GM23338 (cell line): ENCODE data around the gene PDE6A. TPM values are rescaled to one million over a fixed set of nuclear protein-coding genes. Genes with fewer than 3 reads are reported as not detected.
A peak's percentile ranks its signal among the peaks of the same experiment; 100 is the strongest.

Experiments
- ATAC-seq: fragments of 200-7000 bp; cut with Tn5 transposase; 3 replicates; pipeline ENCODE4 v1.9.1; 2020
- DNase-seq: peaks from one replicate; pipeline ENCODE4 v3.0.0-alpha.2; 2015; ENCODE audit warnings: low spot score
- H2AFZ ChIP-seq: fragments of 200-600 bp; sonication (generic); 2 replicates; pipeline ENCODE4 v1.8.0; 2016; ENCODE audit warnings: antibody characterized with exemption, mild to moderate bottlenecking, moderate library complexity
- H3F3A ChIP-seq: fragments of 200-600 bp; sonication (generic); replicated peaks from 2 replicates; pipeline ENCODE4 v1.8.0; 2017; ENCODE audit warnings: antibody characterized with exemption, mixed run types, low read depth
- H3K27ac ChIP-seq: fragments of 200-600 bp; sonication (generic); 2 replicates; pipeline ENCODE4 v1.6.1; 2016; ENCODE audit warnings: low read depth
- H3K27me3 ChIP-seq: fragments of 200-600 bp; sonication (generic); 2 replicates; pipeline ENCODE4 v1.8.0; 2016; ENCODE audit warnings: mild to moderate bottlenecking, mixed run types, moderate library complexity; ENCODE audit not compliant: insufficient read depth
- H3K36me3 ChIP-seq: fragments of 200-600 bp; sonication (generic); 2 replicates; pipeline ENCODE4 v1.8.0; 2016; ENCODE audit warnings: mild to moderate bottlenecking; ENCODE audit not compliant: insufficient read depth
- H3K4me1 ChIP-seq: fragments of 200-600 bp; sonication (generic); 2 replicates; pipeline ENCODE4 v1.8.0; 2016; ENCODE audit warnings: mild to moderate bottlenecking, moderate library complexity; ENCODE audit not compliant: insufficient read depth
- H3K4me2 ChIP-seq: fragments of 200-600 bp; sonication (generic); 2 replicates; pipeline ENCODE4 v1.7.1; 2017; ENCODE audit warnings: mixed run types
- H3K4me3 ChIP-seq: fragments of 200-600 bp; sonication (generic); 2 replicates; pipeline ENCODE4 v1.6.1; 2016; ENCODE audit warnings: mixed run types
- H3K79me2 ChIP-seq: fragments of 200-600 bp; sonication (generic); replicated peaks from 2 replicates; pipeline ENCODE4 v1.8.0; 2017; ENCODE audit warnings: mild to moderate bottlenecking; ENCODE audit not compliant: insufficient read depth
- H3K9me2 ChIP-seq: fragments of 200-600 bp; sonication (generic); 2 replicates; pipeline ENCODE4 v1.8.0; 2017; ENCODE audit not compliant: insufficient read depth
- H4K20me1 ChIP-seq: fragments of 200-600 bp; sonication (generic); replicated peaks from 2 replicates; pipeline ENCODE4 v1.8.0; 2017; ENCODE audit warnings: mild to moderate bottlenecking; ENCODE audit not compliant: insufficient read depth
- H3K27ac Mint-ChIP-seq: 2 replicates; pipeline ENCODE4 v1.8.0; 2020; ENCODE audit warnings: inconsistent platforms, mild to moderate bottlenecking, moderate library complexity, mixed read lengths
- H3K27me3 Mint-ChIP-seq: 3 replicates; pipeline ENCODE4 v1.8.0; 2022; ENCODE audit warnings: low read depth, mild to moderate bottlenecking, moderate library complexity, mixed read lengths, inconsistent platforms; ENCODE audit not compliant: insufficient read depth, poor library complexity
- H3K36me3 Mint-ChIP-seq: 3 replicates; pipeline ENCODE4 v1.8.0; 2021; ENCODE audit warnings: low read depth, mild to moderate bottlenecking, inconsistent platforms, moderate library complexity, mixed read lengths
- H3K4me1 Mint-ChIP-seq: 3 replicates; pipeline ENCODE4 v1.8.0; 2020; ENCODE audit warnings: mild to moderate bottlenecking, inconsistent platforms, mixed read lengths
- H3K4me3 Mint-ChIP-seq: 3 replicates; pipeline ENCODE4 v1.8.0; 2021; ENCODE audit warnings: moderate library complexity, mild to moderate bottlenecking, inconsistent platforms, mixed read lengths
- H3K9me3 Mint-ChIP-seq: 3 replicates; pipeline ENCODE4 v1.8.0; 2020; ENCODE audit warnings: moderate library complexity, mild to moderate bottlenecking, inconsistent platforms, mixed read lengths
- CREB1 ChIP-seq: fragments of 250-450 bp; sonication (Bioruptor Pico); IDR thresholded peaks from 2 replicates; pipeline ENCODE4 v1.5.0; 2020; ENCODE audit warnings: low read depth, mild to moderate bottlenecking, moderate library complexity
- EZH2 ChIP-seq: fragments of 200-600 bp; sonication (generic); IDR thresholded peaks from one replicate; pipeline ENCODE4 v1.8.0; 2017; ENCODE audit warnings: antibody characterized with exemption, mild to moderate bottlenecking, low read depth; ENCODE audit not compliant: unreplicated experiment
- EZH2phosphoT487 ChIP-seq: fragments of 200-600 bp; sonication (generic); IDR thresholded peaks from one replicate; pipeline ENCODE4 v1.8.1; 2018; ENCODE audit warnings: antibody characterized with exemption; ENCODE audit not compliant: unreplicated experiment
- NANOG ChIP-seq: IDR thresholded peaks from 2 replicates; pipeline ENCODE4 v1.6.1; 2016; ENCODE audit warnings: antibody characterized with exemption, borderline replicate concordance
- POLR2AphosphoS5 ChIP-seq: IDR thresholded peaks from 2 replicates; pipeline ENCODE4 v1.6.1; 2016; ENCODE audit warnings: antibody characterized with exemption, low read depth
- STAT1 ChIP-seq: IDR thresholded peaks from one replicate; pipeline ENCODE4 v1.6.1; 2016; ENCODE audit warnings: antibody characterized with exemption; ENCODE audit not compliant: unreplicated experiment
- ZNF114 ChIP-seq: fragments of 250-450 bp; sonication (Bioruptor Pico); IDR thresholded peaks from 2 replicates; pipeline ENCODE4 v1.5.0; 2020; ENCODE audit warnings: mild to moderate bottlenecking, moderate library complexity
- ZNF331 ChIP-seq: fragments of 250-450 bp; sonication (Bioruptor Pico); IDR thresholded peaks from 2 replicates; pipeline ENCODE4 v1.5.0; 2020; ENCODE audit warnings: low read depth, mild to moderate bottlenecking, moderate library complexity
- polyA plus RNA-seq: library from polyadenylated mRNA; unstranded; fragments of >200 nt; fragmentation: Nextera tagmentation; extraction: Ambion mirVana; gene quantifications from 2 replicates; pipeline ENCODE4 v1.2.1, GENCODE V29; 2016
- total RNA-seq: library from RNA; depleted of rRNA; stranded (reverse); fragments of >200 nt; shearing (Covaris generic); gene quantifications from 2 replicates; pipeline ENCODE4 v1.2.3, GENCODE V29; 2014
- TF ChIP-seq, protein P1 (sequence below), 2 experiments: fragments of 200-600 bp in 1 of 2; sonication (generic) in 1 of 2; conservative IDR thresholded peaks; 2 replicates each; pipeline versions ENCODE4 v1.5.1 to v1.6.1; 2016 to 2017; ENCODE audit warnings: antibody characterized with exemption in 2 of 2, low read depth in 2 of 2, mild to moderate bottlenecking in 2 of 2, moderate library complexity in 1 of 2
- TF ChIP-seq, protein P2 (sequence below): IDR thresholded peaks from 2 replicates; pipeline ENCODE4 v1.6.1; 2016; ENCODE audit warnings: antibody characterized with exemption
- TF ChIP-seq, protein P3 (sequence below): IDR thresholded peaks from one replicate; pipeline ENCODE4 v1.6.1; 2018; ENCODE audit warnings: antibody characterized with exemption; ENCODE audit not compliant: unreplicated experiment
- TF ChIP-seq, protein P4 (sequence below): fragments of 250-450 bp; sonication (Bioruptor Pico); IDR thresholded peaks from 2 replicates; pipeline ENCODE4 v1.5.0; 2020; ENCODE audit warnings: mild to moderate bottlenecking, moderate library complexity

PDE6A gene
- total and polyA plus RNA-seq, 2 experiments from 2014 or later, result 0.08 TPM; not detected in 1

DNA sequence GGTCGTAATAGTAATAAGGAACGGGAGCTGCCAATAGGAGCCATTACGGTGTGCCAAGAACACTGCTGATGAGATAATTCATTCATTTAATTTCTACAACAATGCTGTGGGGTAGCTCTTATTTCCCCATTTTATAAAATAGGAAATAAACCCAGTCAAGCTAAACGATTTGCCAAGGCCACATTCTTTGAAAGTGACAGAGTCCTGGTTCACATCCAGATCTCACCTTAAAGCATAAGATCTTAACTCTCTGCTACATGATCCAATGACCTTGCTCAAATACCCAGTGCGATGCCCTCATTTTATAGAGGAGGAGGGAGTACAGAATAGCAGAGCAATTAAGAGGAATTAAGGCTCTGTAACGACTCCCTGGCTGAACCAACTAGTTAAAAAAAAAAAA is 5.0 kb downstream of the PDE6A start (continued):
- TF ChIP-seq CREB1 (CRISPR knock-in tag) (no peak), NANOG (no peak), ZNF114 (no peak)
- TF ChIP-seq, protein P1, sequence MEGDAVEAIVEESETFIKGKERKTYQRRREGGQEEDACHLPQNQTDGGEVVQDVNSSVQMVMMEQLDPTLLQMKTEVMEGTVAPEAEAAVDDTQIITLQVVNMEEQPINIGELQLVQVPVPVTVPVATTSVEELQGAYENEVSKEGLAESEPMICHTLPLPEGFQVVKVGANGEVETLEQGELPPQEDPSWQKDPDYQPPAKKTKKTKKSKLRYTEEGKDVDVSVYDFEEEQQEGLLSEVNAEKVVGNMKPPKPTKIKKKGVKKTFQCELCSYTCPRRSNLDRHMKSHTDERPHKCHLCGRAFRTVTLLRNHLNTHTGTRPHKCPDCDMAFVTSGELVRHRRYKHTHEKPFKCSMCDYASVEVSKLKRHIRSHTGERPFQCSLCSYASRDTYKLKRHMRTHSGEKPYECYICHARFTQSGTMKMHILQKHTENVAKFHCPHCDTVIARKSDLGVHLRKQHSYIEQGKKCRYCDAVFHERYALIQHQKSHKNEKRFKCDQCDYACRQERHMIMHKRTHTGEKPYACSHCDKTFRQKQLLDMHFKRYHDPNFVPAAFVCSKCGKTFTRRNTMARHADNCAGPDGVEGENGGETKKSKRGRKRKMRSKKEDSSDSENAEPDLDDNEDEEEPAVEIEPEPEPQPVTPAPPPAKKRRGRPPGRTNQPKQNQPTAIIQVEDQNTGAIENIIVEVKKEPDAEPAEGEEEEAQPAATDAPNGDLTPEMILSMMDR (conservative IDR thresholded peaks at IDR 0.05; ENCODE audit: low read depth in 2 of 2), result no peak
- TF ChIP-seq, protein P2, sequence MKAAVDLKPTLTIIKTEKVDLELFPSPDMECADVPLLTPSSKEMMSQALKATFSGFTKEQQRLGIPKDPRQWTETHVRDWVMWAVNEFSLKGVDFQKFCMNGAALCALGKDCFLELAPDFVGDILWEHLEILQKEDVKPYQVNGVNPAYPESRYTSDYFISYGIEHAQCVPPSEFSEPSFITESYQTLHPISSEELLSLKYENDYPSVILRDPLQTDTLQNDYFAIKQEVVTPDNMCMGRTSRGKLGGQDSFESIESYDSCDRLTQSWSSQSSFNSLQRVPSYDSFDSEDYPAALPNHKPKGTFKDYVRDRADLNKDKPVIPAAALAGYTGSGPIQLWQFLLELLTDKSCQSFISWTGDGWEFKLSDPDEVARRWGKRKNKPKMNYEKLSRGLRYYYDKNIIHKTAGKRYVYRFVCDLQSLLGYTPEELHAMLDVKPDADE, result no peak

DNA sequence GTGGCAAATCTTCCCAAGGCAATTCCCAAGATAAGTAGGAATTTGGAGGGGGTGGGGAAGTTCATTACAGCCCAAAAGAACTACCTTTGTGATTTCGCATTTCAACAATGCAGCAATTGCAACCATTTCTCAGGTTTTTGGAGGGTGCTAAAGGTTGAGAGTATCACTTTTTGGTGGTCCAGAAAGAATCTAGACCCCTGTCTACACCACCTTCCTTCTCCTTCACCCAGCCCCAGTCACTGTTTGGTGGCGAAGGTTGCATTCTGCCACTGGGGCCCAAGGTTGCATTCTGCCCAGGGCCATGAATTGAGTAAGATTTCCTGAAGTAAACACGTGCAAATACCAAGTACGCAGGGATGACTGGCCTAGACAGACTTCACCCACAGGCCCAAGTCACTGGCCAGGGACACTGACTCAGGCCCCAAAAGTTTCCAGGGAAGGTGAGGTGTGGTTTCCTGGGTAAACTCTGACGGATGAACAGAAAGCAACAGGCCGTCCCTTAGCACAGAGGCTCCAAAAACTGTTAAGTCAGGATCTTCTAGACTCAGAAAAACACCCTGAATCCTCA is 5.7 kb downstream of the PDE6A start:
- no peaks in the 10 kb centered on the region for H3K9me3 Mint-ChIP-seq
- H3K79me2 ChIP-seq, result no peaks in the 10 kb centered on the region
- no peaks in the 10 kb centered on the region for H3K36me3 Mint-ChIP-seq
- no peaks in the 10 kb centered on the region for H3K9me2 ChIP-seq
- H3K36me3 ChIP-seq, result no peaks in the 10 kb centered on the region
- H3K27me3 ChIP-seq, result no peaks in the 10 kb centered on the region
- peaks cover 6% of the 10 kb centered on the region for H3K27me3 Mint-ChIP-seq
- no peak overlapping the region for H3K27ac Mint-ChIP-seq
- peak overlapping the region; percentile 89; the same call in 1 of the 2 replicates for H2AFZ ChIP-seq
- 0 out of 2 replicates have a peak, but pooled peaks cover 5% of the 10 kb centered on the region for H3K4me1 ChIP-seq
- H4K20me1 ChIP-seq, result no peaks in the 10 kb centered on the region
- H3K27ac ChIP-seq, result no peak overlapping the region
- H3K4me3 ChIP-seq, result no peak overlapping the region
- H3K4me3 Mint-ChIP-seq, result no peak overlapping the region
- H3K4me2 ChIP-seq, result no peak overlapping the region
- ATAC-seq, result no peak
- H3F3A ChIP-seq, result no peaks in the 10 kb centered on the region
- DNase-seq, result no peak
- peaks cover 9% of the 10 kb centered on the region; the same call in 2 of the 3 replicates for H3K4me1 Mint-ChIP-seq
- TF ChIP-seq ZNF331 (CRISPR knock-in tag) (no peak), ZNF114 (no peak), STAT1 (no peak), CREB1 (CRISPR knock-in tag) (no peak), NANOG (no peak), POLR2AphosphoS5 (no peak), EZH2phosphoT487 (no peak), EZH2 (no peak)
- TF ChIP-seq, protein P3, sequence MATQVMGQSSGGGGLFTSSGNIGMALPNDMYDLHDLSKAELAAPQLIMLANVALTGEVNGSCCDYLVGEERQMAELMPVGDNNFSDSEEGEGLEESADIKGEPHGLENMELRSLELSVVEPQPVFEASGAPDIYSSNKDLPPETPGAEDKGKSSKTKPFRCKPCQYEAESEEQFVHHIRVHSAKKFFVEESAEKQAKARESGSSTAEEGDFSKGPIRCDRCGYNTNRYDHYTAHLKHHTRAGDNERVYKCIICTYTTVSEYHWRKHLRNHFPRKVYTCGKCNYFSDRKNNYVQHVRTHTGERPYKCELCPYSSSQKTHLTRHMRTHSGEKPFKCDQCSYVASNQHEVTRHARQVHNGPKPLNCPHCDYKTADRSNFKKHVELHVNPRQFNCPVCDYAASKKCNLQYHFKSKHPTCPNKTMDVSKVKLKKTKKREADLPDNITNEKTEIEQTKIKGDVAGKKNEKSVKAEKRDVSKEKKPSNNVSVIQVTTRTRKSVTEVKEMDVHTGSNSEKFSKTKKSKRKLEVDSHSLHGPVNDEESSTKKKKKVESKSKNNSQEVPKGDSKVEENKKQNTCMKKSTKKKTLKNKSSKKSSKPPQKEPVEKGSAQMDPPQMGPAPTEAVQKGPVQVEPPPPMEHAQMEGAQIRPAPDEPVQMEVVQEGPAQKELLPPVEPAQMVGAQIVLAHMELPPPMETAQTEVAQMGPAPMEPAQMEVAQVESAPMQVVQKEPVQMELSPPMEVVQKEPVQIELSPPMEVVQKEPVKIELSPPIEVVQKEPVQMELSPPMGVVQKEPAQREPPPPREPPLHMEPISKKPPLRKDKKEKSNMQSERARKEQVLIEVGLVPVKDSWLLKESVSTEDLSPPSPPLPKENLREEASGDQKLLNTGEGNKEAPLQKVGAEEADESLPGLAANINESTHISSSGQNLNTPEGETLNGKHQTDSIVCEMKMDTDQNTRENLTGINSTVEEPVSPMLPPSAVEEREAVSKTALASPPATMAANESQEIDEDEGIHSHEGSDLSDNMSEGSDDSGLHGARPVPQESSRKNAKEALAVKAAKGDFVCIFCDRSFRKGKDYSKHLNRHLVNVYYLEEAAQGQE, result no peak
- TF ChIP-seq, protein P4, sequence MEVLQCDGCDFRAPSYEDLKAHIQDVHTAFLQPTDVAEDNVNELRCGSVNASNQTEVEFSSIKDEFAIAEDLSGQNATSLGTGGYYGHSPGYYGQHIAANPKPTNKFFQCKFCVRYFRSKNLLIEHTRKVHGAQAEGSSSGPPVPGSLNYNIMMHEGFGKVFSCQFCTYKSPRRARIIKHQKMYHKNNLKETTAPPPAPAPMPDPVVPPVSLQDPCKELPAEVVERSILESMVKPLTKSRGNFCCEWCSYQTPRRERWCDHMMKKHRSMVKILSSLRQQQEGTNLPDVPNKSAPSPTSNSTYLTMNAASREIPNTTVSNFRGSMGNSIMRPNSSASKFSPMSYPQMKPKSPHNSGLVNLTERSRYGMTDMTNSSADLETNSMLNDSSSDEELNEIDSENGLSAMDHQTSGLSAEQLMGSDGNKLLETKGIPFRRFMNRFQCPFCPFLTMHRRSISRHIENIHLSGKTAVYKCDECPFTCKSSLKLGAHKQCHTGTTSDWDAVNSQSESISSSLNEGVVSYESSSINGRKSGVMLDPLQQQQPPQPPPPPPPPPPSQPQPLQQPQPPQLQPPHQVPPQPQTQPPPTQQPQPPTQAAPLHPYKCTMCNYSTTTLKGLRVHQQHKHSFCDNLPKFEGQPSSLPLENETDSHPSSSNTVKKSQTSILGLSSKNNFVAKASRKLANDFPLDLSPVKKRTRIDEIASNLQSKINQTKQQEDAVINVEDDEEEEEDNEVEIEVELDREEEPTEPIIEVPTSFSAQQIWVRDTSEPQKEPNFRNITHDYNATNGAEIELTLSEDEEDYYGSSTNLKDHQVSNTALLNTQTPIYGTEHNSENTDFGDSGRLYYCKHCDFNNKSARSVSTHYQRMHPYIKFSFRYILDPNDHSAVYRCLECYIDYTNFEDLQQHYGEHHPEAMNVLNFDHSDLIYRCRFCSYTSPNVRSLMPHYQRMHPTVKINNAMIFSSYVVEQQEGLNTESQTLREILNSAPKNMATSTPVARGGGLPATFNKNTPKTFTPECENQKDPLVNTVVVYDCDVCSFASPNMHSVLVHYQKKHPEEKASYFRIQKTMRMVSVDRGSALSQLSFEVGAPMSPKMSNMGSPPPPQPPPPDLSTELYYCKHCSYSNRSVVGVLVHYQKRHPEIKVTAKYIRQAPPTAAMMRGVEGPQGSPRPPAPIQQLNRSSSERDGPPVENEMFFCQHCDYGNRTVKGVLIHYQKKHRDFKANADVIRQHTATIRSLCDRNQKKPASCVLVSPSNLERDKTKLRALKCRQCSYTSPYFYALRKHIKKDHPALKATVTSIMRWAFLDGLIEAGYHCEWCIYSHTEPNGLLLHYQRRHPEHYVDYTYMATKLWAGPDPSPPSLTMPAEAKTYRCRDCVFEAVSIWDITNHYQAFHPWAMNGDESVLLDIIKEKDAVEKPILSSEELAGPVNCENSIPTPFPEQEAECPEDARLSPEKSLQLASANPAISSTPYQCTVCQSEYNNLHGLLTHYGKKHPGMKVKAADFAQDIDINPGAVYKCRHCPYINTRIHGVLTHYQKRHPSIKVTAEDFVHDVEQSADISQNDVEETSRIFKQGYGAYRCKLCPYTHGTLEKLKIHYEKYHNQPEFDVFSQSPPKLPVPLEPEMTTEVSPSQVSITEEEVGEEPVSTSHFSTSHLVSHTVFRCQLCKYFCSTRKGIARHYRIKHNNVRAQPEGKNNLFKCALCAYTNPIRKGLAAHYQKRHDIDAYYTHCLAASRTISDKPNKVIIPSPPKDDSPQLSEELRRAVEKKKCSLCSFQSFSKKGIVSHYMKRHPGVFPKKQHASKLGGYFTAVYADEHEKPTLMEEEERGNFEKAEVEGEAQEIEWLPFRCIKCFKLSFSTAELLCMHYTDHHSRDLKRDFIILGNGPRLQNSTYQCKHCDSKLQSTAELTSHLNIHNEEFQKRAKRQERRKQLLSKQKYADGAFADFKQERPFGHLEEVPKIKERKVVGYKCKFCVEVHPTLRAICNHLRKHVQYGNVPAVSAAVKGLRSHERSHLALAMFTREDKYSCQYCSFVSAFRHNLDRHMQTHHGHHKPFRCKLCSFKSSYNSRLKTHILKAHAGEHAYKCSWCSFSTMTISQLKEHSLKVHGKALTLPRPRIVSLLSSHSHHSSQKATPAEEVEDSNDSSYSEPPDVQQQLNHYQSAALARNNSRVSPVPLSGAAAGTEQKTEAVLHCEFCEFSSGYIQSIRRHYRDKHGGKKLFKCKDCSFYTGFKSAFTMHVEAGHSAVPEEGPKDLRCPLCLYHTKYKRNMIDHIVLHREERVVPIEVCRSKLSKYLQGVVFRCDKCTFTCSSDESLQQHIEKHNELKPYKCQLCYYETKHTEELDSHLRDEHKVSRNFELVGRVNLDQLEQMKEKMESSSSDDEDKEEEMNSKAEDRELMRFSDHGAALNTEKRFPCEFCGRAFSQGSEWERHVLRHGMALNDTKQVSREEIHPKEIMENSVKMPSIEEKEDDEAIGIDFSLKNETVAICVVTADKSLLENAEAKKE (CRISPR knock-in tag), result no peak
